ES-I3 (cell line): Measurements from ENCODE around the gene ZFPM1.

Experiments
- H3K36me3 ChIP-seq: 2 replicates; pipeline ENCODE4 v1.6.1; 2013; ENCODE audit warnings: mild to moderate bottlenecking, low read length, control low read depth, moderate library complexity; ENCODE audit not compliant: insufficient read depth
- H3K4me1 ChIP-seq: 2 replicates; pipeline ENCODE4 v1.6.1; 2013; ENCODE audit warnings: mild to moderate bottlenecking, control low read depth, low read length; ENCODE audit not compliant: insufficient read depth
- H3K9ac ChIP-seq: 2 replicates; pipeline ENCODE4 v1.6.1; 2013; ENCODE audit warnings: low read depth, mild to moderate bottlenecking, low read length, moderate library complexity
- H3K9me3 ChIP-seq: 2 replicates; pipeline ENCODE4 v1.6.1; 2013; ENCODE audit warnings: mild to moderate bottlenecking, low read length, moderate library complexity; ENCODE audit not compliant: control insufficient read depth, insufficient read depth

The ZFPM1 gene

DNA sequence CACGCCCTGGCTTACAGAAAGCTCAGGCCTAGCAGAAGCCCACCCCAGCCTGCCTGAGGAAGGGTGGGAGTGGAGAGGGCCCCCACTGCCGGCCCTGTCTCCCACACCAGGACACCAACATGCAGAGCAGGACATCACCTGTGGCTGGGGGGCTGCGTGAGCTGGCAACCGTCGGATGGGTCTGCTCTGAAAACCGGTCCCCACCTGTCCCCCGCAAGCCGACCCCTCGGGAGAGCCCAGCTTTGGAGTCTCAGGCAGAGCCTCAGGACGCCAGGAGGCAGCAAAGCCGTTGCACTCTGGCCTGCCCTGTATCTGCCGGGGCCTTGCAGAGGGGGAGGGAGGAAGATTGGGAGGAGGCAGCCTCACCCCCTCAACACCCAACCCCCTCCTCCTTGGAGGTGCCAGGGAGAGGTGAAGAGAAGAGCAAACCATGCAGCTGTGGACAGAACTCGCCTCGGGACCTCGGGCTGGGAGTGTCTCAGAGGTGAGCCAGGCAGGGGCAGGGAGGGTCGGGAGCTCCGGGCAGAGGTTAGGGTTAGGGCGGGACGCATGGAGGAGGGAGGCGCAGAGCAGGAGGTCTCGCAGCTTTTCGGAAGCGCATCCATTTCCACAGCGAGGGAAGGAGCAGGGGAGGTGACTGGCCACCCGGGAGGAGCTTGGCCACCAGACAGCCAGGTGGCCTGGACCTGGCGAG lies 86.7 kb downstream of the ZFPM1 start:
- peaks cover 4% of the 10 kb centered on the region for H3K9me3 ChIP-seq
- no peak overlapping the region for H3K9ac ChIP-seq
- H3K36me3 ChIP-seq, result no peaks in the 10 kb centered on the region
- H3K4me1 ChIP-seq, result no peaks in the 10 kb centered on the region

DNA sequence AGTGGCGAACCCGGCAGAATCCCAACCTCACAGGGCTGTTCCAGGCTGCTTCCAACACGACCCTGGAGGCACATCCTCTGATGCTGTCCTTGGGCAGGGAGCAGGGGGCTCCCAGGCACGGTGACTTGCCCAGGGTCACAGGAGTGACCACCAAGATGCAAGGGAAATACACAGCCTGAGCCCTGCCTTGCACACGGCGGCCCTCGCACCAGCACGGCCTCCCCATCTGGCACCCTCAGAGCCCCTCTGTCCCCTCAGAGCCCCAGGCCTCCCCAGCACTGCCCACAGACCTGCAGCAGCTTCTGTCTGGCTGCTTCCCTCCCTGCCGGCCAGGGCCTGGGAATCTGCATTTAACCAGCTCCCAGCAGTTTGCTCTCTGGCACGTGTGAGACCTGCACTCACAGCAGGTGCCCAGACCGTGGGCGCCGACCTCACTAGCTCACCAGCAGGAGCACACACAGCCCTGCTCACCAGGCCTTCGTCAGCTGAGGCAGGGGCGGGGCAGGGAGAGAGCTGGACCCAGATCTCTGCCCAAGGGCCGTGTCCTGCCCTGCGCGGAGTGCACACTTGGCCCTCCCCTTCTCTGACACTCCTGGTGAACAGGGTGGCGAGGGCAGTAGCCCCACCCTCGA lies 87.4 kb downstream of the ZFPM1 start:
- no peak overlapping the region for H3K9ac ChIP-seq

DNA sequence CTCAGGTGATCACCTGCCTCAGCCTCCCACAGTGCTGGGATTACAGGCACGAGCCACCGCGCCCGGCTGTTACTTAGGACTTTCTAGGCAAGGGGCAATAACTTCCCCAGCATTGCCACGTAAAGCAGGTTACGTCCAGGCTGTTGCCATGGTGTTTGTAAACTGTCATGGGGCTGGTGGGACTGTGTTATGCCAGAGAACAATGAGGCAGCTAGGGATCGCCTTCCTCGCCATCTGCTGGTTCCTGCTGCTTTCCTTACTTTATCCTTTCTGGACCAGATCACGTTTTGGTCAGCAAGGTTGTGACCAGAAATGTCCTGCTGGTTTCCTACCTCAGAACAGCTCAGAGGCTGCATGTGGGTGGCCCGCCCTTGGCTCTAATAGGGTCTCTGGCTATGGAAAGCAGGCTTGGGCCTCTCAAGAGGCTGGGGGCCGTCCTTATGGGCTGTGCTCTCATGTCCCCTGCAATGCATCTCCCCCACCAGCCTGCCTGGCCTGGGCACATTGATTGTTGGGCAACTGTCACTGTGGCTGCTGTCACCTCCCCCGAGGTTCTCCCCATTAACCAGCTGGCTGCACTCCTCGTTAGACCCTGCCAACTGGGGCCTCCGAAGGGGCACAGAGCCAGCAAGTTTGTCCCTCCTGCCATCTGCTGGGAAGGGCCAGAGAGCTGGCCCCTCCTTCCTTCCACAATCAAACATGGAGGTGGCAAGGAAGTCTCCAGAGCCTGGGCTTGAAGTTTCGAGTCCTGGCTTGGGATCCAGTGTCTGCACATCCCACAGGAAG lies 88.9 kb downstream of the ZFPM1 start:
- no peaks in the 10 kb centered on the region for H3K4me1 ChIP-seq
- H3K9ac ChIP-seq, result no peak overlapping the region
- peaks cover 4% of the 10 kb centered on the region for H3K9me3 ChIP-seq
- no peaks in the 10 kb centered on the region for H3K36me3 ChIP-seq

More for the DNA sequence above, 87.4 kb downstream of the ZFPM1 start:
- Histone ChIP-seq H3K9me3 (peaks cover 4% of the 10 kb centered on the region), H3K4me1 (no peaks in the 10 kb centered on the region), H3K36me3 (no peaks in the 10 kb centered on the region)

DNA sequence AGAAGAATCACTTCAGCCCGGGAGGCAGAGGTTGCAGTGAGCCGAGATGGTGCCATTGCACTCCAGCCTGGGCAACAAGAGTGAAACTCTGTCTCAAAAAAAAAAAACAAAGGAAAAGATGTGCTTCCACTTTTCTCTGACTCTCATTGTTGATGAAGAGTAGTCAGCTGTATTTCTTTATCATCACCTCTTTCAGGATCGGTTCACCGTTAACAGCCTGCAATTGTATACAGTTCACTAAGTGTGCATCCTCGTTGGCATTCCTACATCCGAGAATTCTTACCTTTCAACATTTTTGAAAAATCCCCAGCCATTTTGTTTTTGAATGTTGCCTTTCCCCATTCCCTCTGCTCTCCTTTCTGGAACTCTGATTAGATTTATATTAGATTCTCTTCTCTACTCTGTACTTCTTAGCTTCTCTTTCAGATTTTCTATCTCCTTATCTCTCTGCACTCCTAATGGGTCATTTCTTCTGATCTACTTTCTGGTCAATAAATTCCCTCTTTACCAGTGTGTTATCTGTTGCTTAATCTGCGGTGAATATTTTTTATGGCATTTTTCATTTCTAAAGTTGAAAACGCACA lies 90.2 kb downstream of the ZFPM1 start:
- Histone ChIP-seq H3K9me3 (peaks cover 4% of the 10 kb centered on the region), H3K4me1 (no peaks in the 10 kb centered on the region), H3K9ac (no peak overlapping the region), H3K36me3 (no peaks in the 10 kb centered on the region)

DNA sequence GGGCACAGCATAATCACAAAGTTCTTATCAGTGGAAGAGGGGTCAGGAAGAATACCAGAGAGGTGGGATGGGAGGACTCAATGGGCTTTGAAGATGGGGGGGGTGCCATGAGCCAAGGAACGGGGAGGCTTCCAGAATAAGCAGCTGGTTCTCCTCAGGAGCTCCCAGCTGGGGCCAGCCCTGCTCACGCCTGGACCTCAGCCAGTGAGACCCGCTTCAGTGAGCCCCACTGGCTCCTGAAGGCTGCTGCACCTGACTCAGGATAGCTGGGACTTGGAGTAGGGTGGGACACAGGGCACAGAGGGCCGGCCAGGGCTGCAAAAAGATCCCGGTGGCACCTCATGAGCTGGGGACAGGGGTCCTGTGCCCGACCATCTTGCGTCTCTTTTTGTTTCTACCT lies 92.7 kb downstream of the ZFPM1 start:
- H3K36me3 ChIP-seq, result no peaks in the 10 kb centered on the region
- H3K4me1 ChIP-seq, result no peaks in the 10 kb centered on the region
- peaks cover 4% of the 10 kb centered on the region for H3K9me3 ChIP-seq
- no peak overlapping the region for H3K9ac ChIP-seq

DNA sequence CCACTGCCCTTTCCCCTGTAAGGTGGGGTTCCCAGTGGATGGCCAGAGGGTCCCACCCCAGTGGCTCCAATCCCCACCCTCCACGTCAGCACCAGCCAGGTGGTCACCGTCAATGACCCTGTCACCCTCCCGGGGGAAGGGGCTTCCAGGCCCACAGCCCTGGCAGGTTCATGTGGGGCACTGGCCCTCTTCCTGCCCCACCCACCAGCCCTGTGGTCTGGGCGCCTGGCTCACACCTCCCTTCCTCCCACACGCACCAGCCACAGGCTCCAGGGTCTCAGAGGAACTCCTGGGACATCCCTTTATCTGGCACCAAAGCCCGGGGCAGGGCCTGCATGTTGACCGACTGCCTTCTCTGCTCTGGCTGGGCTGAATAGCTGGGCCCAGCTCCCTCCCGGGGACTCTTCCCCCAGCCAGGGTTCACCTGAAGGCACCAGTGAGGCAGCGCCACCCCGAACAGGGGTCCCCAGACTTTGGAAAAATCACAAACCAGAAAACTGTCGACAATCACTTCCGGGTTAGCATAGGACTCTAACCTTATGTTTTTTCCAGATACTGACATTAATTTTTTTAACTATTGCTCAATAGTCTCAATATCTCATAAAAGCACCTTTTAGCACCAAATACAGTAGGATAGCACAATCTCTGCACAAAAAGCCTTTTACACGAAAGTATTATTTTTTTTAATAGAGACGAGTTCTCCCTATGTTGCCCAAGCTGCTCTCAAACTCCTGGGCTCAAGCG lies 95.2 kb downstream of the ZFPM1 start:
- Histone ChIP-seq H3K9ac (no peak overlapping the region), H3K36me3 (no peaks in the 10 kb centered on the region), H3K4me1 (no peaks in the 10 kb centered on the region), H3K9me3 (peaks cover 3% of the 10 kb centered on the region)

DNA sequence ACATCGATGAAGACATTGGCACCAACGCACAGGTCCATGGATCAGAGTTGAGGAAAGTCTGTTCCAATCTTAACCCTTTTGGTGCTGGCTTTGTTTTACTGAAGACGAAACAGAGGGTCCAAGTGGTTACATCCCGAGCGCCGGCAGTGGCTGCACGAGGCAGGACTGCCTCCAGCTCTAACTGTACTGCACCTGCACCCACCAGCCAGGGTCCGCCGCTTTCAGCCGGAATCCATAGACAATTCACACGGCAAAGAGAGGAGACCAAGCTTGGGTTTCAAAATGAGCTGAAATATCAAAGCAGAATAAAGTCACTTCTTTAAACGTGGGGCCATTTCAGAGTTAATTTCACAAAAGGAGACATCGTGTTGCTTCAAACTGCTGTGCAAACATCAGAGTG lies 95.9 kb downstream of the ZFPM1 start:
- Histone ChIP-seq H3K4me1 (no peaks in the 10 kb centered on the region), H3K9ac (no peak overlapping the region), H3K9me3 (no peaks in the 10 kb centered on the region), H3K36me3 (no peaks in the 10 kb centered on the region)

DNA sequence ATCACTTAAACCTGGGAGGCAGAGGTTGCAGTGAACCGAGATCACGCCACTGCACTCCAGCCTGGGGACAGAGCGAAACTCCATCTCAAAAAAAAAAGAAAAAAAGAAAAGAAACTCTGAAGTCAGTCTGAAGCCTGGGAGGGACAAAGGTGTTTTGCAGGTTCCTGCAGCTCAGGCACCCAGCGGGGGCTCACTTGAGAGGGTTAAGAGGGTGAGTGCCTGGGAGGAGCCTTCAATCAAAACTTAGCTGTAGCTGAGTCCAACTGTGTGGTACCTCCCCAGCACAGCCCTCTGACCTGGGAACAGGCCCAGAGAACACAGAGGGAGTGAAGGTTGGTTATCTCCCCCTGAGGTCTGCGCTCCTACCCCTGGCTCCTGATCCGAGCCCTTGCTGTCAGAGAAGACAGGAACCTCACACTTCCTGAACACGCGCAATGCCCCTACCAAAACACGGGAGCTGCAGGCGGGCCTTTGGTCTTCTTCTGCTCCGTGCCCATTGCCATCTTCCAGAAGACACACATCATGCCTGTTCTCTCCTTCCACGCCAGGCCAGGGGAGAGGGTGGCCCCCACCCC lies 96.7 kb downstream of the ZFPM1 start:
- H3K9ac ChIP-seq, result no peak overlapping the region
- H3K36me3 ChIP-seq, result no peaks in the 10 kb centered on the region
- no peaks in the 10 kb centered on the region for H3K9me3 ChIP-seq
- 0 out of 2 replicates have a peak, but pooled peaks cover 3% of the 10 kb centered on the region for H3K4me1 ChIP-seq

DNA sequence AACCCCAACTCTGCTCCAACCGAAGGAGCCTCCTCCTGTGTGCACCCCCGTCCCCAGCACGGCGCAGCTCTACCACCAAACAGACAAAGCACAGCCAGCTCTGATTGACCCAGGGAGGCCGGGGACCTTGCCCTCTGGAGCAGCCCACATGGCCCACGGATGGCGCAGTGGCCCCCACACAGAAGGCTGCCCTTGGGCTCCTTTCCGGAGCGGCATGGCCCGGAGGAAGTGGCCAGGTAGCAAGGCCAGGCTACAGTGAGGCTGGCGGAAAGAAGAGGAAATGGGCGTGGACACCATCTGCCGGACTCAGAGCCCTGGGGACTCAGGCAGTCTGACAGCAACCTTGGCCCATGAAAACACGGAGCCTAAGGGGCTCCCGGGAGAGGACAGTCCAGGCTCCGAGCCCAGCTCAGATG lies 97.2 kb downstream of the ZFPM1 start:
- Histone ChIP-seq H3K36me3 (no peaks in the 10 kb centered on the region), H3K9ac (no peak overlapping the region), H3K4me1 (0 out of 2 replicates have a peak, but pooled peaks cover 3% of the 10 kb centered on the region), H3K9me3 (no peaks in the 10 kb centered on the region)

DNA sequence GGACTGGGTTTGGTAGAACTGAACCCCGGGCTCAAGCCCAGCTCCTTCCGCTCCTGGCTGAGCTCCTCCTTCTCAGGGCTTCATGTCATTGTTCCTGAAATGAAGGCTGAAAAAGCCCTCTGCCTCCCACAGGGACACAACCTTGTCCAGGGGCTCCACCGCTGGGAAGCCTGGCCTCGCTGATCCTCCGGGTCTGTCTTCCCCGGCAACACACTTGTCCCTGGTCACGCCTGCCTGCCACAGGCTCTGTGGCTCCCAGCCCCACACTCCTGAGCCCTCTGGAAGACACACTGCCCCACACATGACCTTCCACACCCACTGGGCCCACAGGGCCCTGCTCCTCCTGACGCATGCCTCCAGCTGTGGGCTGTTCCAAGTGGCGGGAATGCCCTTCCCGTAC lies 99.1 kb downstream of the ZFPM1 start:
- H3K9me3 ChIP-seq, result no peaks in the 10 kb centered on the region
- no peak overlapping the region for H3K9ac ChIP-seq
- H3K36me3 ChIP-seq, result no peaks in the 10 kb centered on the region
- 0 out of 2 replicates have a peak, but pooled peaks cover 3% of the 10 kb centered on the region for H3K4me1 ChIP-seq

DNA sequence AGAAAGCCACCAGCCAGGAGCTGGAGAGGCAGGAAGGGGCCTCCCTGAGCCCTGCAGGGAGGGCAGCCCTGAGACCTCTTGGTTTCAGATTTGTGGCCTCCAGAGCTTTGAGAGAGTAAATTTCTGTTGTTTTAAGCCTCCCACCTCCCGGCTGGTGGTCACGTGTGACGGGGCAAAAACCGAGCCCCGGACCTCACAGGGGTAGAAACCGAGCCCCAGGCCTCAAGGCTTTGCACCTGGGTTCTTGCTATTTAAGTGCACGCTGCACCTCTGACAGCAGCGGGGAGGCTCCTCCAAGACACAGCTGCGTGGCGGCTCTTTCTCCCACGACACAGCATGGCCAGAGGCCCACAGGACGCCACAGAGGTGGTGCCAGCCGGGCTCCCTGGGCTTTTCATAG lies 99.7 kb downstream of the ZFPM1 start:
- H3K36me3 ChIP-seq, result no peaks in the 10 kb centered on the region
- no peak overlapping the region for H3K9ac ChIP-seq
- H3K9me3 ChIP-seq, result no peaks in the 10 kb centered on the region
- 0 out of 2 replicates have a peak, but pooled peaks cover 3% of the 10 kb centered on the region for H3K4me1 ChIP-seq

DNA sequence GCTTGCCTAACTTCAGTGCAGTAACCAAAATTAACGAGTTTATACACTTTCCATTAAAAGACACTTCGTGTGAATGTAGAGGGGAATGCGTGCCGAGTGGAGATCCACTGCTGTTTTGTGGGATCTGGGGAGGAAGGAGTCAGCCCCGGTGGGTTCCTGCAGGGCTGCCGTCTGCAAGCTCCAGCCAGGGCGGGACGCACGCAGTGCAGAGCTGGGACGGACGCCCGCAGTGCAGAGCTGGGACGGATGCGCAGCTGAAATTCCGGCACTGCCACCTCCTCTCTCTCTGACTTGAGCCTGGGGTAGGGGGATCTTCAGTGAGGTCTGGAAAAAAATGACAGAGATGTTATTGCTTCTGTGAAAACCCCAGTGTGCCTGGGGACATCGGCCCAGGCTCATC lies 100.7 kb downstream of the ZFPM1 start:
- Histone ChIP-seq H3K9ac (no peak overlapping the region), H3K4me1 (0 out of 2 replicates have a peak, but pooled peaks cover 3% of the 10 kb centered on the region), H3K9me3 (no peaks in the 10 kb centered on the region), H3K36me3 (no peaks in the 10 kb centered on the region)

DNA sequence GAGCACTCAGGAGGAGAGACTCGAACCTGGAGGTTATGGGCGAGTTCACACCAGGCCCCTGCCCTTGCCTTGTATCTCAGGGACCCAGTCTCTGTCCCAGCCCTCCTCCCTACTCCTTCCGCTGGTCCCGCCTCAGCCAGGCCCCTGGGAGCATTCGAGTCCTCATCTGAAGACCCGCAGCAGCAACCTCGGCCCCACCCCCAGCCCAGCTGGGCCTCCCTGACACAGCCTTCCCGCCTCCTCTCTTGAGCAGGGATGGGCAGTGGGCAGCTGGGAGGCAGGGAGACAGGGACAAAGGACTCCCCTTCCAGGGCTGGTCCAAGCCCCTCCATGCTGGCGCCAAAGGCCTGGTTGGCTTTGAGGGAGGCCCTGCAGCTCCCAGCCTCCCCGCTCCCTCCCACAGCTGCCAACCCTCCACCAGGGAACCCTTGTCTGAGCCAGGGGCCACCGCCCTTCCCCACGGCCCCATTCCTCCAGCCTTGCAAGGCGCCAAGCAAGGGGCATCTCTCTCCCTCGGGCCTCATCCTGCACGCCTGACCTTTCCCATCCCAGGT lies 101.7 kb downstream of the ZFPM1 start:
- no peaks in the 10 kb centered on the region for H3K36me3 ChIP-seq
- H3K9me3 ChIP-seq, result no peaks in the 10 kb centered on the region
- H3K4me1 ChIP-seq, result 0 out of 2 replicates have a peak, but pooled peaks cover 3% of the 10 kb centered on the region
- H3K9ac ChIP-seq, result no peak overlapping the region
